ENCODE results near the gene C10orf67. TPM values are rescaled to one million over a fixed set of nuclear protein-coding genes. Genes with fewer than 3 reads are reported as not detected.

C10orf67 gene
- total and polyA plus RNA-seq, 2 of the 8 experiments (the other 6 are each of a cell fraction or from before 2014, with no cell fraction given) = 0.05 to 0.11 TPM

DNA sequence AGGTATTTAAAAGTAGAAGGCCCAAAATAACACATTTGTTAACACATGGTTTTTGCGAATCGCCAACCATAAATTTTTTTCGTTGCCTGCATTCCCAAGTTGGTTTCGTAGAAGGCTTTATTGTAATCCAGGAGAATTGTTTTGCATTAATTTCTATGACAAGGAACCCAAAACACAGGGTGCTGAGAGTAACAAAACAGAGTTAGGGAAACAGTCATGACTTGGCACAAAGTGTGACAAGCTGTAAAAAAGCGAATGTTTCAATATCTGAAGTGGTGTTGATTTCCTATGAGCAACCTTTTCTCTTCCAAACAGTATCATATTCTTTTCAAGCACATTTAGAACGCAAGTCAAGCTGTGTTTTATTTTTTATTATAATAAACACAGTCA lies 63.6 kb downstream of the C10orf67 start (continued):
- TF ChIP-seq, protein P1, sequence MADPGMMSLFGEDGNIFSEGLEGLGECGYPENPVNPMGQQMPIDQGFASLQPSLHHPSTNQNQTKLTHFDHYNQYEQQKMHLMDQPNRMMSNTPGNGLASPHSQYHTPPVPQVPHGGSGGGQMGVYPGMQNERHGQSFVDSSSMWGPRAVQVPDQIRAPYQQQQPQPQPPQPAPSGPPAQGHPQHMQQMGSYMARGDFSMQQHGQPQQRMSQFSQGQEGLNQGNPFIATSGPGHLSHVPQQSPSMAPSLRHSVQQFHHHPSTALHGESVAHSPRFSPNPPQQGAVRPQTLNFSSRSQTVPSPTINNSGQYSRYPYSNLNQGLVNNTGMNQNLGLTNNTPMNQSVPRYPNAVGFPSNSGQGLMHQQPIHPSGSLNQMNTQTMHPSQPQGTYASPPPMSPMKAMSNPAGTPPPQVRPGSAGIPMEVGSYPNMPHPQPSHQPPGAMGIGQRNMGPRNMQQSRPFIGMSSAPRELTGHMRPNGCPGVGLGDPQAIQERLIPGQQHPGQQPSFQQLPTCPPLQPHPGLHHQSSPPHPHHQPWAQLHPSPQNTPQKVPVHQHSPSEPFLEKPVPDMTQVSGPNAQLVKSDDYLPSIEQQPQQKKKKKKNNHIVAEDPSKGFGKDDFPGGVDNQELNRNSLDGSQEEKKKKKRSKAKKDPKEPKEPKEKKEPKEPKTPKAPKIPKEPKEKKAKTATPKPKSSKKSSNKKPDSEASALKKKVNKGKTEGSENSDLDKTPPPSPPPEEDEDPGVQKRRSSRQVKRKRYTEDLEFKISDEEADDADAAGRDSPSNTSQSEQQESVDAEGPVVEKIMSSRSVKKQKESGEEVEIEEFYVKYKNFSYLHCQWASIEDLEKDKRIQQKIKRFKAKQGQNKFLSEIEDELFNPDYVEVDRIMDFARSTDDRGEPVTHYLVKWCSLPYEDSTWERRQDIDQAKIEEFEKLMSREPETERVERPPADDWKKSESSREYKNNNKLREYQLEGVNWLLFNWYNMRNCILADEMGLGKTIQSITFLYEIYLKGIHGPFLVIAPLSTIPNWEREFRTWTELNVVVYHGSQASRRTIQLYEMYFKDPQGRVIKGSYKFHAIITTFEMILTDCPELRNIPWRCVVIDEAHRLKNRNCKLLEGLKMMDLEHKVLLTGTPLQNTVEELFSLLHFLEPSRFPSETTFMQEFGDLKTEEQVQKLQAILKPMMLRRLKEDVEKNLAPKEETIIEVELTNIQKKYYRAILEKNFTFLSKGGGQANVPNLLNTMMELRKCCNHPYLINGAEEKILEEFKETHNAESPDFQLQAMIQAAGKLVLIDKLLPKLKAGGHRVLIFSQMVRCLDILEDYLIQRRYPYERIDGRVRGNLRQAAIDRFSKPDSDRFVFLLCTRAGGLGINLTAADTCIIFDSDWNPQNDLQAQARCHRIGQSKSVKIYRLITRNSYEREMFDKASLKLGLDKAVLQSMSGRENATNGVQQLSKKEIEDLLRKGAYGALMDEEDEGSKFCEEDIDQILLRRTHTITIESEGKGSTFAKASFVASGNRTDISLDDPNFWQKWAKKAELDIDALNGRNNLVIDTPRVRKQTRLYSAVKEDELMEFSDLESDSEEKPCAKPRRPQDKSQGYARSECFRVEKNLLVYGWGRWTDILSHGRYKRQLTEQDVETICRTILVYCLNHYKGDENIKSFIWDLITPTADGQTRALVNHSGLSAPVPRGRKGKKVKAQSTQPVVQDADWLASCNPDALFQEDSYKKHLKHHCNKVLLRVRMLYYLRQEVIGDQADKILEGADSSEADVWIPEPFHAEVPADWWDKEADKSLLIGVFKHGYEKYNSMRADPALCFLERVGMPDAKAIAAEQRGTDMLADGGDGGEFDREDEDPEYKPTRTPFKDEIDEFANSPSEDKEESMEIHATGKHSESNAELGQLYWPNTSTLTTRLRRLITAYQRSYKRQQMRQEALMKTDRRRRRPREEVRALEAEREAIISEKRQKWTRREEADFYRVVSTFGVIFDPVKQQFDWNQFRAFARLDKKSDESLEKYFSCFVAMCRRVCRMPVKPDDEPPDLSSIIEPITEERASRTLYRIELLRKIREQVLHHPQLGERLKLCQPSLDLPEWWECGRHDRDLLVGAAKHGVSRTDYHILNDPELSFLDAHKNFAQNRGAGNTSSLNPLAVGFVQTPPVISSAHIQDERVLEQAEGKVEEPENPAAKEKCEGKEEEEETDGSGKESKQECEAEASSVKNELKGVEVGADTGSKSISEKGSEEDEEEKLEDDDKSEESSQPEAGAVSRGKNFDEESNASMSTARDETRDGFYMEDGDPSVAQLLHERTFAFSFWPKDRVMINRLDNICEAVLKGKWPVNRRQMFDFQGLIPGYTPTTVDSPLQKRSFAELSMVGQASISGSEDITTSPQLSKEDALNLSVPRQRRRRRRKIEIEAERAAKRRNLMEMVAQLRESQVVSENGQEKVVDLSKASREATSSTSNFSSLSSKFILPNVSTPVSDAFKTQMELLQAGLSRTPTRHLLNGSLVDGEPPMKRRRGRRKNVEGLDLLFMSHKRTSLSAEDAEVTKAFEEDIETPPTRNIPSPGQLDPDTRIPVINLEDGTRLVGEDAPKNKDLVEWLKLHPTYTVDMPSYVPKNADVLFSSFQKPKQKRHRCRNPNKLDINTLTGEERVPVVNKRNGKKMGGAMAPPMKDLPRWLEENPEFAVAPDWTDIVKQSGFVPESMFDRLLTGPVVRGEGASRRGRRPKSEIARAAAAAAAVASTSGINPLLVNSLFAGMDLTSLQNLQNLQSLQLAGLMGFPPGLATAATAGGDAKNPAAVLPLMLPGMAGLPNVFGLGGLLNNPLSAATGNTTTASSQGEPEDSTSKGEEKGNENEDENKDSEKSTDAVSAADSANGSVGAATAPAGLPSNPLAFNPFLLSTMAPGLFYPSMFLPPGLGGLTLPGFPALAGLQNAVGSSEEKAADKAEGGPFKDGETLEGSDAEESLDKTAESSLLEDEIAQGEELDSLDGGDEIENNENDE (IDR thresholded peaks at IDR 0.05; ENCODE audit: insufficient replicate concordance, low read length) = peak; percentile 34

Data from H1 (cell line).